CD4-positive, alpha-beta T cell (primary cell): ENCODE measurements around the gene CHST14. TPM values are rescaled to one million over a fixed set of nuclear protein-coding genes. Genes with fewer than 3 reads are reported as not detected.

ENCODE experiments used
- ATAC-seq: fragments of 200-7000 bp; cut with Tn5 transposase; one replicate; pipeline ENCODE4 v1.10.0; 2022; ENCODE audit warnings: mild to moderate bottlenecking; ENCODE audit not compliant: poor library complexity
- CTCF ChIA-PET: fragments of 350-600 bp; sonication (Branson Sonifier 250); formaldehyde crosslinking; loops from one replicate; lab custom pipeline; 2021; ENCODE audit warnings: antibody characterized with exemption, inconsistent platforms; lab: Charles Lee
- POLR2A ChIA-PET: fragments of 350-600 bp; sonication (Branson Sonifier 250); formaldehyde crosslinking; loops from one replicate; lab custom pipeline; 2021; ENCODE audit warnings: antibody characterized with exemption, inconsistent platforms; lab: Charles Lee
- DNase-seq, 14 experiments: peaks; one replicate each; pipeline ENCODE4 v3.0.0-alpha.2; 2013 to 2020; ENCODE audit warnings: mixed read lengths in 2 of 14
- H3K27ac ChIP-seq, 2 donors: one replicate each; pipeline versions ENCODE4 v1.5.1 to v1.7.0; 2013; ENCODE audit warnings: low read length in 2 of 2, low read depth in 1 of 2, mild to moderate bottlenecking in 1 of 2
- H3K27me3 ChIP-seq, 2 experiments: 1 replicate in 1 of 2; 2 replicates in 1 of 2; pipeline versions ENCODE4 v1.6.1 to v1.7.0; 2013; ENCODE audit warnings: low read length in 2 of 2, control low read depth in 1 of 2, mild to moderate bottlenecking in 1 of 2, moderate library complexity in 1 of 2; ENCODE audit not compliant: insufficient read depth in 2 of 2, control insufficient read depth in 1 of 2
- H3K36me3 ChIP-seq: one replicate; pipeline ENCODE4 v1.6.1; 2013; ENCODE audit warnings: low read length, control low read depth; ENCODE audit not compliant: insufficient read depth
- H3K4me1 ChIP-seq: one replicate; pipeline ENCODE4 v1.6.1; 2013; ENCODE audit warnings: low read length, control low read depth; ENCODE audit not compliant: insufficient read depth
- H3K4me3 ChIP-seq: one replicate; pipeline ENCODE4 v1.5.1; 2013; ENCODE audit warnings: mild to moderate bottlenecking, low read length, moderate library complexity
- H3K9me3 ChIP-seq, 2 experiments: 1 replicate in 1 of 2; 2 replicates in 1 of 2; pipeline versions ENCODE4 v1.6.1 to v1.7.0; 2013; ENCODE audit warnings: low read length in 2 of 2, mild to moderate bottlenecking in 2 of 2, control low read depth in 1 of 2, moderate library complexity in 1 of 2; ENCODE audit not compliant: control insufficient read depth in 1 of 2, insufficient read depth in 1 of 2
- H3K27ac Mint-ChIP-seq: one replicate; pipeline ENCODE4 v1.8.0; 2020; ENCODE audit warnings: mixed read lengths
- H3K27me3 Mint-ChIP-seq: one replicate; pipeline ENCODE4 v1.8.0; 2021; ENCODE audit warnings: mixed read lengths
- H3K36me3 Mint-ChIP-seq: one replicate; pipeline ENCODE4 v1.8.0; 2021; ENCODE audit warnings: low read depth, mixed read lengths
- H3K4me1 Mint-ChIP-seq: one replicate; pipeline ENCODE4 v1.8.0; 2021; ENCODE audit warnings: low read depth, mixed read lengths
- H3K4me3 Mint-ChIP-seq: one replicate; pipeline ENCODE4 v1.8.0; 2020; ENCODE audit warnings: mild to moderate bottlenecking, mixed read lengths
- H3K9me3 Mint-ChIP-seq: one replicate; pipeline ENCODE4 v1.8.0; 2020; ENCODE audit warnings: mixed read lengths
- CTCF ChIP-seq: fragments of 200-600 bp; IDR thresholded peaks from one replicate; pipeline ENCODE4 v1.8.0; 2022; ENCODE audit warnings: antibody characterized with exemption, mild to moderate bottlenecking
- intact Hi-C, 2 experiments: fragments of 100-400 bp; cut with DNase I in 1 of 2; cut with micrococcal nuclease in 1 of 2; formaldehyde crosslinking; loops; one replicate each; pipeline versions ENCODE4 v1.15.1 to v1.9.0; 2023 to 2025; cut with DNase I, micrococcal nuclease
- polyA plus RNA-seq, 2 donors: library from polyadenylated mRNA; unstranded; fragments of 120-200 nt; gene quantifications; one replicate each; pipeline ENCODE4 v1.2.1, GENCODE V29; 2013
- total RNA-seq, 174 experiments: library from RNA in 2 of 174; stranded (reverse) in 2 of 174; gene quantifications; one replicate each; pipeline ENCODE4 v1.2.3 and lab custom pipeline; 2021 to 2026

The CHST14 gene
- 1 to 10 TPM; 4.6 to 5.1 TPM for total RNA-seq
- 8.0 TPM for polyA plus RNA-seq (2013, experiment 1 of 2)
- polyA plus RNA-seq (2013, experiment 2 of 2): 9.2 TPM
- total RNA-seq (lab: John Stamatoyannopoulos, UW): 1.3 to 17.8 (median 7.4) reads per million in 172 experiments

- H3K27ac Mint-ChIP-seq: peak within 1 kb of the TSS; percentile 88
These were observed at the start of gene CHST14 for GRCh38 chr15:40470423-40471104. Gene CHST14 (plus strand): TSS chr15:40470984. CDS start chr15:40471214, 230 bp downstream.

GRCh38 chr15:40421246-40422157 is 49.3 kb upstream of the CHST14 start:
- Mint-ChIP-seq H3K36me3 (peaks cover 9% of the 10 kb centered on the region), H3K27ac (no peak overlapping the region), H3K4me1 (peaks cover 7% of the 10 kb centered on the region), H3K9me3 (no peaks in the 10 kb centered on the region), H3K27me3 (no peaks in the 10 kb centered on the region), H3K4me3 (no peak overlapping the region)
- no peaks in the 10 kb centered on the region for H3K9me3 ChIP-seq
- no peak overlapping the region for H3K4me3 ChIP-seq
- ChIA-PET POLR2A (interaction anchor here (0.7 to 1.0 kb wide), 5 partner anchors 44 to 141 kb away, joined by 3 to 8 read pairs (median 3); partner anchors contain the start of gene INAFM2), CTCF (interaction anchor here (0.6 to 3.2 kb wide), 28 partner anchors 9 to 204 kb away, joined by 3 to 57 read pairs (median 4); partner anchors contain the start of genes CCDC9B, IVD, KNSTRN and PLCB2)
- peaks cover 9% of the 10 kb centered on the region for H3K36me3 ChIP-seq
- DNase-seq (peak; percentile 60 to 87 (median 79)), ATAC-seq (peak; percentile 98)
- intact Hi-C loops: loop anchor here (1.0 to 10.0 kb wide), 8 partner anchors 53 to 737 kb away; no protein-coding TSS in a partner anchor
- H3K27ac ChIP-seq: no peak overlapping the region
- peak; percentile 96 for TF ChIP-seq CTCF
- peaks cover 7% of the 10 kb centered on the region for H3K4me1 ChIP-seq
- no peaks in the 10 kb centered on the region for H3K27me3 ChIP-seq

More at GRCh38 chr15:40470423-40471104, at the start of gene CHST14:
- ChIA-PET POLR2A (interaction anchor here (0.6 to 2.3 kb wide), 7 partner anchors 10 to 65 kb away, joined by 3 to 7 read pairs (median 4); partner anchors contain the start of genes BAHD1 and IVD), CTCF (interaction anchor here (1.0 to 1.7 kb wide), 2 partner anchors 21 to 36 kb away, joined by 3 to 4 read pairs; no protein-coding TSS in a partner anchor)
- H3K36me3 Mint-ChIP-seq: peaks cover 16% of the 10 kb centered on the region
- peak within 1 kb of the TSS; percentile 92 for H3K4me3 Mint-ChIP-seq
- H3K4me1 Mint-ChIP-seq: peaks cover 26% of the 10 kb centered on the region
- no peaks in the 10 kb centered on the region for H3K27me3 Mint-ChIP-seq
- Histone ChIP-seq H3K27ac (peak within 1 kb of the TSS; percentile 65 to 73), H3K27me3 (no peaks in the 10 kb centered on the region), H3K4me3 (peak within 1 kb of the TSS; percentile 83), H3K9me3 (no peaks in the 10 kb centered on the region), H3K36me3 (peaks cover 18% of the 10 kb centered on the region), H3K4me1 (peaks cover 43% of the 10 kb centered on the region)
- intact Hi-C loops: no loop called here
- ATAC-seq (peak; percentile 83), DNase-seq (peak; percentile 31 to 80 (median 56))
- H3K9me3 Mint-ChIP-seq: no peaks in the 10 kb centered on the region
- no peak for TF ChIP-seq CTCF
